Ovary (tissue), 3 donors: Measurements from ENCODE around the gene PIAS1.

ENCODE experiments used
- EP300 ChIP-seq: sonication (generic); formaldehyde crosslinking; IDR thresholded peaks from one replicate; pipeline ENCODE4 v1.6.1; 2017; ENCODE audit warnings: antibody characterized with exemption
- POLR2A ChIP-seq: fragments of 450-650 bp; IDR thresholded peaks from one replicate; pipeline ENCODE4 v1.6.1; 2017; ENCODE audit warnings: antibody characterized with exemption, mild to moderate bottlenecking, moderate library complexity
- TF ChIP-seq, protein P1 (sequence below), 3 donors: fragments of 450-650 bp in 2 of 3; fragments of 200-600 bp in 1 of 3; IDR thresholded peaks; one replicate each; pipeline versions ENCODE4 v1.5.1 to v1.8.0; 2016 to 2022; ENCODE audit warnings: antibody characterized with exemption in 3 of 3, mild to moderate bottlenecking in 1 of 3
- donor health status: DM: no; HTN: no; CAD: no.

GRCh38 chr15:68208636-68209240 lies 154.6 kb downstream of the PIAS1 start:
- TF ChIP-seq, protein P1, sequence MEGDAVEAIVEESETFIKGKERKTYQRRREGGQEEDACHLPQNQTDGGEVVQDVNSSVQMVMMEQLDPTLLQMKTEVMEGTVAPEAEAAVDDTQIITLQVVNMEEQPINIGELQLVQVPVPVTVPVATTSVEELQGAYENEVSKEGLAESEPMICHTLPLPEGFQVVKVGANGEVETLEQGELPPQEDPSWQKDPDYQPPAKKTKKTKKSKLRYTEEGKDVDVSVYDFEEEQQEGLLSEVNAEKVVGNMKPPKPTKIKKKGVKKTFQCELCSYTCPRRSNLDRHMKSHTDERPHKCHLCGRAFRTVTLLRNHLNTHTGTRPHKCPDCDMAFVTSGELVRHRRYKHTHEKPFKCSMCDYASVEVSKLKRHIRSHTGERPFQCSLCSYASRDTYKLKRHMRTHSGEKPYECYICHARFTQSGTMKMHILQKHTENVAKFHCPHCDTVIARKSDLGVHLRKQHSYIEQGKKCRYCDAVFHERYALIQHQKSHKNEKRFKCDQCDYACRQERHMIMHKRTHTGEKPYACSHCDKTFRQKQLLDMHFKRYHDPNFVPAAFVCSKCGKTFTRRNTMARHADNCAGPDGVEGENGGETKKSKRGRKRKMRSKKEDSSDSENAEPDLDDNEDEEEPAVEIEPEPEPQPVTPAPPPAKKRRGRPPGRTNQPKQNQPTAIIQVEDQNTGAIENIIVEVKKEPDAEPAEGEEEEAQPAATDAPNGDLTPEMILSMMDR (IDR thresholded peaks at IDR 0.05), result no peak
- TF ChIP-seq POLR2A (no peak), EP300 (no peak)
